Measurements from ENCODE around the gene TNNT3.
"Not testable (repeated sequence)": the region's sequence is repeated elsewhere in the genome, so short reads cannot be mapped to it uniquely, and the experiment has no call there.

DNA sequence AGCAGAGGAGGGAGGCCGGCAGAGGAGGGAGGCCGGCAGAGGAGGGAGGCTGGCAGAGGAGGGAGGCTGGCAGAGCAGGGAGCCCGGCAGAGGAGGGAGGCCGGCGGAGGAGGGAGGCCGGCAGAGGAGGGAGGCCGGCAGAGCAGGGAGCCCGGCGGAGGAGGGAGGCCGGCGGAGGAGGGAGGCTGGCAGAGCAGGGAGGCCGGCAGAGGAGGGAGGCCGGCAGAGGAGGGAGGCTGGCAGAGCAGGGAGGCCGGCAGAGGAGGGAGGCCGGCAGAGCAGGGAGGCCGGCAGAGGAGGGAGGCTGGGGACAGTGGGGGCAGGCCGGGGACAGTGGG is 45.7 kb upstream of the TNNT3 start:
- TF ChIP-seq, protein P1, sequence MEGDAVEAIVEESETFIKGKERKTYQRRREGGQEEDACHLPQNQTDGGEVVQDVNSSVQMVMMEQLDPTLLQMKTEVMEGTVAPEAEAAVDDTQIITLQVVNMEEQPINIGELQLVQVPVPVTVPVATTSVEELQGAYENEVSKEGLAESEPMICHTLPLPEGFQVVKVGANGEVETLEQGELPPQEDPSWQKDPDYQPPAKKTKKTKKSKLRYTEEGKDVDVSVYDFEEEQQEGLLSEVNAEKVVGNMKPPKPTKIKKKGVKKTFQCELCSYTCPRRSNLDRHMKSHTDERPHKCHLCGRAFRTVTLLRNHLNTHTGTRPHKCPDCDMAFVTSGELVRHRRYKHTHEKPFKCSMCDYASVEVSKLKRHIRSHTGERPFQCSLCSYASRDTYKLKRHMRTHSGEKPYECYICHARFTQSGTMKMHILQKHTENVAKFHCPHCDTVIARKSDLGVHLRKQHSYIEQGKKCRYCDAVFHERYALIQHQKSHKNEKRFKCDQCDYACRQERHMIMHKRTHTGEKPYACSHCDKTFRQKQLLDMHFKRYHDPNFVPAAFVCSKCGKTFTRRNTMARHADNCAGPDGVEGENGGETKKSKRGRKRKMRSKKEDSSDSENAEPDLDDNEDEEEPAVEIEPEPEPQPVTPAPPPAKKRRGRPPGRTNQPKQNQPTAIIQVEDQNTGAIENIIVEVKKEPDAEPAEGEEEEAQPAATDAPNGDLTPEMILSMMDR (IDR thresholded peaks at IDR 0.05) = not testable (repeated sequence)
- TF ChIP-seq POLR2A (IDR thresholded peaks at IDR 0.05) = not testable (repeated sequence)

Data from testis (tissue), 2 donors.